ENCODE results near the gene ATP6V0A4.

ATP6V0A4 gene

DNA sequence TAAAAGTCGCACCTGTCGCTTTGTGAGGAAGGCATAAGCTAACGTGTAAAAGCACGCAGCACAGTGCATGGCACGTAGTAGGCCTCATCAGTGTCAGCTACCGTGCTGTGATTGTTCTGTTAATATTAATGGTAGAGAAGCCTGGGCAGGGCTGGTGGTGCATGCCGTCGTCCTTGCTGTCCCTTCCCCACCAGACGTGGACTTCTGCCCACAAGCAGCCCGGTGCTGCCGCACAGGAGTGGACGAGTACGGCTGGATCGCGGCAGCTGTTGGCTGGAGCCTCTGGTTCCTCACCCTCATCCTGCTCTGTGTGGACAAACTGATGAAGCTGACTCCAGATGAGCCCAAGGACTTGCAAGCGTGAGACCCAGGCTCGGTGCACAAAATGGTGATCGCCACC is 4.7 kb upstream of the ATP6V0A4 start:
- H3K79me2 ChIP-seq (ENCODE audit: low read length): no peaks in the 10 kb centered on the region
- no peaks in the 10 kb centered on the region for H3K27me3 ChIP-seq (replicated peaks; ENCODE audit: insufficient read depth, low read length)
- H3K9me3 ChIP-seq (replicated peaks; ENCODE audit: insufficient read depth, low read length): no peaks in the 10 kb centered on the region
- no peaks in the 10 kb centered on the region for H3K4me1 ChIP-seq (ENCODE audit: low read length)
- DNase-seq: no peak
- TF ChIP-seq, protein P1, sequence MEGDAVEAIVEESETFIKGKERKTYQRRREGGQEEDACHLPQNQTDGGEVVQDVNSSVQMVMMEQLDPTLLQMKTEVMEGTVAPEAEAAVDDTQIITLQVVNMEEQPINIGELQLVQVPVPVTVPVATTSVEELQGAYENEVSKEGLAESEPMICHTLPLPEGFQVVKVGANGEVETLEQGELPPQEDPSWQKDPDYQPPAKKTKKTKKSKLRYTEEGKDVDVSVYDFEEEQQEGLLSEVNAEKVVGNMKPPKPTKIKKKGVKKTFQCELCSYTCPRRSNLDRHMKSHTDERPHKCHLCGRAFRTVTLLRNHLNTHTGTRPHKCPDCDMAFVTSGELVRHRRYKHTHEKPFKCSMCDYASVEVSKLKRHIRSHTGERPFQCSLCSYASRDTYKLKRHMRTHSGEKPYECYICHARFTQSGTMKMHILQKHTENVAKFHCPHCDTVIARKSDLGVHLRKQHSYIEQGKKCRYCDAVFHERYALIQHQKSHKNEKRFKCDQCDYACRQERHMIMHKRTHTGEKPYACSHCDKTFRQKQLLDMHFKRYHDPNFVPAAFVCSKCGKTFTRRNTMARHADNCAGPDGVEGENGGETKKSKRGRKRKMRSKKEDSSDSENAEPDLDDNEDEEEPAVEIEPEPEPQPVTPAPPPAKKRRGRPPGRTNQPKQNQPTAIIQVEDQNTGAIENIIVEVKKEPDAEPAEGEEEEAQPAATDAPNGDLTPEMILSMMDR (IDR thresholded peaks at IDR 0.05; ENCODE audit: low read length): no peak
- TF ChIP-seq EZH2phosphoT487 (IDR thresholded peaks at IDR 0.05; ENCODE audit: low read length) (no peak), EZH2 (optimal IDR thresholded peaks at IDR 0.05; ENCODE audit: low read depth, low read length) (no peak)
- no peak overlapping the region for H3K9ac ChIP-seq (ENCODE audit: low read length)
- no peak overlapping the region for H3K4me2 ChIP-seq (ENCODE audit: low read depth, low read length)
- H3F3A ChIP-seq (ENCODE audit: insufficient read depth, low read length): no peaks in the 10 kb centered on the region
- no peak overlapping the region for H2AFZ ChIP-seq (ENCODE audit: low read length)
- H4K20me1 ChIP-seq (ENCODE audit: insufficient read depth, low read length): no peaks in the 10 kb centered on the region
- no peak overlapping the region for H3K4me3 ChIP-seq (ENCODE audit: low read length)
- no peak overlapping the region for H3K27ac ChIP-seq (ENCODE audit: low read length)
- H3K9me2 ChIP-seq (replicated peaks; ENCODE audit: insufficient read depth, low read length): no peaks in the 10 kb centered on the region
- H3K36me3 ChIP-seq (replicated peaks; ENCODE audit: insufficient read depth, low read length): no peaks in the 10 kb centered on the region

DNA sequence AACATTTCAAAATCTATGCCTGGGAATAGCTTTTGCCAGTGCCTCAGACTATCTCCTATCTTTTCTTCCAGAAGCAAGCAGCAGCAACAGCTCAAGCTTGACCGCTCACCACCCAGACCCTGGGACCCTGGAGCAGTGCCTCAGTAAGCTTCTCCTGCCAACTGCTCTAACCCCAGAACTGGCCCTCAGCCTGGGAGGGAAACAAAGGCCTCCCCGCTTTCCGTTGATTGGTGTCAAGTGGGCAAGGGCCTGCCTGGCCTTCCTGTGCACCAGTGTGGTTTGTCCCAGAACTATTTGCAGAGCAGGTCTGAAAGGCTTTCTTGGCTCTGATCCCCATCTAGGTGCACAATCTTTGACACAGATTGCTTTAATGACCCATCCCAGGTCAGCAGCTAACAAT is 3.3 kb upstream of the ATP6V0A4 start:
- no peaks in the 10 kb centered on the region for H3K79me2 ChIP-seq (ENCODE audit: low read length)

DNA sequence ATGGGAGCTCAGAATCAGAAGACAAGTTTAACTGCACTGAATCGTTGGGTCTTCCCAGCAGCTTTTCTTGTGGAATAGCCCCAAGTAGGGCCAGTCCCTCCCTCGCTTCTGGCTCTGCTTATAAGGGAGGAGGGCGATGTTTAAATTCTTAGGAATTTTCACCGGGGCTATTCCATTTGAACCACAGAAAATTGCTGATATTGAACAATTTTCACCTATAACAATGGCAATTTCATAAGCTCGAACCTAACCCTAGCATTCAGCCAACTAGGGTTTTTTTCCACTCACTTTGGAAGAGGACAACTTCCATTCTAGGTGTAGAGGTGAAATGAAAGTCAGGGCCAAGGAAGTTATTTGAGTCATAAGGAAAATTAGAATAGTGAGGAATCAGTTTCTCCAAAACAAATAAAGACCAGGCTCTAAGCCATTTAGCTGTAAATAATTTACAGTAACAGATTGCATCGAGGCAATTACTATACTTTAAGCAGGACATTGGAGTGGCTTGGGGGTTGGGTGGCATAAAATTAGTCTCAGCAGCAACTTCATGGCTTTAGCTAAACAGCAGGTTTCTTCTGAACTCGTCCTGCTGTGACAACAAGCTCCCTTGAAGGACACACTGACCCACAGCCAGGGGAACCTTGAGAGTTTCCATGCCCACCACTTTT is 1.5 kb upstream of the ATP6V0A4 start:
- H3K4me2 ChIP-seq (ENCODE audit: low read depth, low read length): no peak overlapping the region
- H3K4me3 ChIP-seq (ENCODE audit: low read length): no peak overlapping the region
- H3K27me3 ChIP-seq (replicated peaks; ENCODE audit: insufficient read depth, low read length): no peaks in the 10 kb centered on the region
- H3F3A ChIP-seq (ENCODE audit: insufficient read depth, low read length): no peaks in the 10 kb centered on the region
- no peak overlapping the region for H2AFZ ChIP-seq (ENCODE audit: low read length)
- H3K36me3 ChIP-seq (replicated peaks; ENCODE audit: insufficient read depth, low read length): no peaks in the 10 kb centered on the region
- no peaks in the 10 kb centered on the region for H4K20me1 ChIP-seq (ENCODE audit: insufficient read depth, low read length)
- H3K79me2 ChIP-seq (ENCODE audit: low read length): no peaks in the 10 kb centered on the region
- H3K9me3 ChIP-seq (replicated peaks; ENCODE audit: insufficient read depth, low read length): no peaks in the 10 kb centered on the region
- no peak overlapping the region for H3K27ac ChIP-seq (ENCODE audit: low read length)
- no peaks in the 10 kb centered on the region for H3K4me1 ChIP-seq (ENCODE audit: low read length)
- TF ChIP-seq EZH2 (optimal IDR thresholded peaks at IDR 0.05; ENCODE audit: low read depth, low read length) (no peak), EZH2phosphoT487 (IDR thresholded peaks at IDR 0.05; ENCODE audit: low read length) (no peak)
- TF ChIP-seq, protein P1 (IDR thresholded peaks at IDR 0.05; ENCODE audit: low read length): no peak
- H3K9ac ChIP-seq (ENCODE audit: low read length): no peak overlapping the region
- DNase-seq: no peak
- no peaks in the 10 kb centered on the region for H3K9me2 ChIP-seq (replicated peaks; ENCODE audit: insufficient read depth, low read length)

More for the DNA sequence above, 3.3 kb upstream of the ATP6V0A4 start:
- Histone ChIP-seq H3K9me3 (replicated peaks; ENCODE audit: insufficient read depth, low read length) (no peaks in the 10 kb centered on the region), H3K4me1 (ENCODE audit: low read length) (no peaks in the 10 kb centered on the region), H3K36me3 (replicated peaks; ENCODE audit: insufficient read depth, low read length) (no peaks in the 10 kb centered on the region), H3K27ac (ENCODE audit: low read length) (no peak overlapping the region), H3K9me2 (replicated peaks; ENCODE audit: insufficient read depth, low read length) (no peaks in the 10 kb centered on the region), H4K20me1 (ENCODE audit: insufficient read depth, low read length) (no peaks in the 10 kb centered on the region), H2AFZ (ENCODE audit: low read length) (no peak overlapping the region), H3K27me3 (replicated peaks; ENCODE audit: insufficient read depth, low read length) (no peaks in the 10 kb centered on the region), H3K4me2 (ENCODE audit: low read depth, low read length) (no peak overlapping the region), H3K4me3 (ENCODE audit: low read length) (no peak overlapping the region), H3K9ac (ENCODE audit: low read length) (no peak overlapping the region), H3F3A (ENCODE audit: insufficient read depth, low read length) (no peaks in the 10 kb centered on the region)
- DNase-seq: no peak
- no peak for TF ChIP-seq EZH2 (optimal IDR thresholded peaks at IDR 0.05; ENCODE audit: low read depth, low read length)
- TF ChIP-seq, protein P1 (IDR thresholded peaks at IDR 0.05; ENCODE audit: low read length): no peak
- no peak for TF ChIP-seq EZH2phosphoT487 (IDR thresholded peaks at IDR 0.05; ENCODE audit: low read length)
